Measurements from ENCODE around the gene MOB1B. TPM values are rescaled to one million over a fixed set of nuclear protein-coding genes. Genes with fewer than 3 reads are reported as not detected.

MOB1B gene
- total RNA-seq: 18.1 and 19.9 TPM in 2 replicates

GRCh38 chr4:70901984-70902576 lies at the start of gene MOB1B:
TSS of gene MOB1B (plus strand) at chr4:70902369. CDS start at chr4:70902537, 168 bp downstream.

GRCh38 chr4:70993181-70994068 lies 91.3 kb downstream of the MOB1B start, which contains the start of gene DCK:
TSS of gene DCK (plus strand) at chr4:70993649. CDS start at chr4:70993836, 187 bp downstream.

Other genes with a start within 250 kb of the MOB1B start
- gene JCHAIN, start 235.9 kb upstream of the MOB1B start, total RNA-seq: 6.4 and 25.7 TPM in 2 replicates
- gene UTP3, start 213.8 kb upstream of the MOB1B start, total RNA-seq: 17.9 and 19.2 TPM in 2 replicates
- 52.9 and 60.9 TPM in 2 replicates for gene RUFY3, start 180.4 kb upstream of the MOB1B start, total RNA-seq
- gene GRSF1, start 62.5 kb upstream of the MOB1B start, total RNA-seq: 82.6 and 94.5 TPM in 2 replicates
- gene DCK, start 91.3 kb downstream of the MOB1B start, total RNA-seq: 14.1 and 17.3 TPM in 2 replicates